ENCODE data around the gene COX7A1. TPM values are rescaled to one million over a fixed set of nuclear protein-coding genes. Genes with fewer than 3 reads are reported as not detected.

Gene COX7A1
- total and polyA plus RNA-seq, 4 experiments from 2014 or later, result not detected

DNA sequence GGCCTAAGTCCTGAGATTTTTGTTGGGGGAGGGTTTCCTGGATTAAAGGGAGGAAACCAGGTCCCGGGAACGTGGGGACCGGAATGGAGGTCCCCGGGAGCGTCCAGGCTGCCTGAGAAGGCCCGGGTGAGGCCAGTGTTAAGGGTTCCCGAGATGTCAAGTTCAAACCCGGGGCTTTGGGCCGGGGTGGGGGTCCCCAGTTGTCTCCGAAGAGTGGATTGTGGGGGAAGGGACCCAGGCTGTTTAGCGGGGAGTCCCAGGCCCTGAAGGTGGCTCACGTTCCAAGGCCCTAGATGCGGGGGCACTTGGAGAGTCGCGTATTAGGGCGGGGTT, 262 bp downstream of the COX7A1 start:
- H3K9me3 Mint-ChIP-seq, result no peaks in the 10 kb centered on the region
- Histone ChIP-seq H3K27me3 (ENCODE audit: insufficient read depth, low read length) (no peaks in the 10 kb centered on the region), H3K9me3 (ENCODE audit: control insufficient read depth in 1 of 2, low read length in 2 of 2) (no peaks in the 10 kb centered on the region), H3K4me1 (ENCODE audit: insufficient read depth, low read length) (no peaks in the 10 kb centered on the region), H3K36me3 (ENCODE audit: insufficient read depth, low read length) (peaks cover 35% of the 10 kb centered on the region), H3K27ac (ENCODE audit: low read depth, low read length) (no peak overlapping the region), H3K4me3 (ENCODE audit: low read length in 2 of 2) (no peak overlapping the region)
- CTCF ChIA-PET (ENCODE audit: partially characterized antibody), result no interaction called here
- POLR2A ChIA-PET (ENCODE audit: partially characterized antibody), result no interaction called here
- H3K27ac Mint-ChIP-seq, result no peak overlapping the region
- peaks cover 24 to 38% of the 10 kb centered on the region in 2 donors for H3K36me3 Mint-ChIP-seq
- intact Hi-C loops (cut with micrococcal nuclease), result no loop called here
- H3K27me3 Mint-ChIP-seq, result no peaks in the 10 kb centered on the region
- DNase-seq, result no peak
- no peak overlapping the region for H3K4me3 Mint-ChIP-seq
- peaks cover 0 to 8% (median 3%) of the 10 kb centered on the region in 4 donors for H3K4me1 Mint-ChIP-seq

DNA sequence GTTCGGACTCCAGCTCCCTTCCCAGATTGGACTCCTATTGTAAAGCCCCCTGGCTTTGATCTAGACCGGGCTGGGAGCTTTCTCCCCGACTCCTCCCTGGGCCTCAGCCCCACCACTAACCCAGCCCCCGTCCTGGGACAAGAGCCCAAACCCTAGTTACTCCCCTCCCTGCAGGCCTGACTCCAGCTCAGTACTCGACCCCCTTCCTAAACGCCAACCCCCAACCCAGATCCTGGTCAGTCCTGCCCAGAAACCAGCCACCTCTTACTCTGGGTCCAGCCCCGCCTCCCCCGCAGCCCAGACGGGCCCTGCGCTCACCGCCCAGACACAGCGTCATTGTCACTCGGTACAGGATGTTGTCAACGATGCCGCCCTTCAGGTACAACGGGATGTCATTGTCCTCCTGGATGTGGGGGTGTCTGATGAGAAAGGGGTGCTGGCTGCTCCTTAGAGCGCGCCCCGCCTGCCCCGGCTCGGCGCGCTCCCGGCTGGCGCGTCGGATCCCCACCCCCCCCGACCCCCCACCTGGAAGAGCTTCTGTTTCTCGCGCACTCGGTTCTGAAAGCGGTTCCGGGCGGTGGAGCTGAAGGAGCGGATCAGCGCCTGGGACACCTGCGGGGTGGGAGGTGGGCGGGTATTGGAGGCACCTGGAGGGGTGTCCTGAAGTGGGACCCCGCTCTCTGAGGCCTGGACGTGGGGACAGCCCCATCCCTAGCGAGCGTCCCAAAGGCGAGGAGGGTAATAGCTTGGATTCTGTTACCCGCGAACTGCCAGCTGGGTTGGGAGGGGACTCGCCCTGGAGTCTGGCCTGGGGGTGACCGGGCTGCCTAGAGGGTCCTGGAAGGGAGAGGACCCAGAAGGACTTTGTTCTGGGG, 866 bp downstream of the COX7A1 start:
- Mint-ChIP-seq H3K4me3 (no peak overlapping the region), H3K27ac (no peak overlapping the region), H3K36me3 (peaks cover 30 to 43% of the 10 kb centered on the region in 2 donors), H3K9me3 (no peaks in the 10 kb centered on the region), H3K27me3 (no peaks in the 10 kb centered on the region), H3K4me1 (peaks cover 0 to 8% (median 5%) of the 10 kb centered on the region in 4 donors)
- ChIA-PET POLR2A (ENCODE audit: partially characterized antibody) (interaction anchor here (0.8 kb wide), 1 partner anchor 23 kb away, joined by 3 read pairs; no protein-coding TSS in a partner anchor), CTCF (ENCODE audit: partially characterized antibody) (interaction anchor here (1.1 to 1.2 kb wide), 2 partner anchors 18 to 24 kb away, joined by 3 to 4 read pairs; no protein-coding TSS in a partner anchor)
- DNase-seq, result no peak
- Histone ChIP-seq H3K4me1 (ENCODE audit: insufficient read depth, low read length) (no peaks in the 10 kb centered on the region), H3K27me3 (ENCODE audit: insufficient read depth, low read length) (no peaks in the 10 kb centered on the region), H3K27ac (ENCODE audit: low read depth, low read length) (no peak overlapping the region), H3K9me3 (ENCODE audit: control insufficient read depth in 1 of 2, low read length in 2 of 2) (no peaks in the 10 kb centered on the region), H3K4me3 (ENCODE audit: low read length in 2 of 2) (no peak overlapping the region), H3K36me3 (ENCODE audit: insufficient read depth, low read length) (peaks cover 41% of the 10 kb centered on the region)
- intact Hi-C loops (cut with micrococcal nuclease), result no loop called here

DNA sequence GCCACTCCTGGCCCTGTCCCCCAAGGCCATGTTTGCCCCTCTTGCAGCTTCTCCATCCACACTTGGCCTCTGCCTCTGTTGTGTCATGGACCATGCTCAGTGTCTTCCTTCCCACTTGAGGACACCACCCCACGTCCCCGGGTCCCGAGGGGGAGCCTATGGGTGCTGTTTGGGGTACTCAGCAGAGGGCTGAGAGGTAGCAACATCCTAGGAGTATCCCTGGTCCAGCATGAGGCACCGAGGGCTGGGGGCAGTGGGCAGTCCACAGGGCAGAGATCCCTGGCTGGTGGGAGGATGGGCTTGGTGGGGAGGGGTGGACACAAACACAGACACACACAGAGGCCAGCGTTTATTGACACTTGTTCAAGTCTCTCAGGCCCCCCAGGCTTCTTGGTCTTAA, 1.7 kb downstream of the COX7A1 start:
- Histone ChIP-seq H3K27ac (ENCODE audit: low read depth, low read length) (no peak overlapping the region), H3K4me1 (ENCODE audit: insufficient read depth, low read length) (no peaks in the 10 kb centered on the region), H3K27me3 (ENCODE audit: insufficient read depth, low read length) (no peaks in the 10 kb centered on the region), H3K36me3 (ENCODE audit: insufficient read depth, low read length) (peaks cover 49% of the 10 kb centered on the region), H3K4me3 (ENCODE audit: low read length in 2 of 2) (no peak overlapping the region), H3K9me3 (ENCODE audit: control insufficient read depth in 1 of 2, low read length in 2 of 2) (no peaks in the 10 kb centered on the region)
- POLR2A ChIA-PET (ENCODE audit: partially characterized antibody), result no interaction called here
- Mint-ChIP-seq H3K27ac (peak overlapping the region in 1 of 7 donors; percentile 53), H3K4me3 (no peak overlapping the region), H3K9me3 (no peaks in the 10 kb centered on the region), H3K36me3 (peaks cover 33 to 50% of the 10 kb centered on the region in 2 donors), H3K27me3 (no peaks in the 10 kb centered on the region), H3K4me1 (peaks cover 0 to 9% (median 4%) of the 10 kb centered on the region in 4 donors)
- no peak for DNase-seq
- intact Hi-C loops (cut with micrococcal nuclease), result no loop called here
- CTCF ChIA-PET (ENCODE audit: partially characterized antibody), result interaction anchor here (1.1 to 1.2 kb wide), 2 partner anchors 19 to 23 kb away, joined by 3 to 4 read pairs; no protein-coding TSS in a partner anchor

GRCh38 chr19:36149673-36150406, 2.4 kb downstream of the COX7A1 start:
- CTCF ChIA-PET (ENCODE audit: partially characterized antibody), result no interaction called here
- Histone ChIP-seq H3K4me3 (ENCODE audit: low read length in 2 of 2) (no peak overlapping the region), H3K36me3 (ENCODE audit: insufficient read depth, low read length) (peaks cover 55% of the 10 kb centered on the region), H3K27me3 (ENCODE audit: insufficient read depth, low read length) (no peaks in the 10 kb centered on the region), H3K27ac (ENCODE audit: low read depth, low read length) (no peak overlapping the region), H3K4me1 (ENCODE audit: insufficient read depth, low read length) (no peaks in the 10 kb centered on the region), H3K9me3 (ENCODE audit: control insufficient read depth in 1 of 2, low read length in 2 of 2) (no peaks in the 10 kb centered on the region)
- Mint-ChIP-seq H3K4me1 (peaks cover 0 to 9% (median 3%) of the 10 kb centered on the region in 4 donors), H3K36me3 (peaks cover 34 to 56% of the 10 kb centered on the region in 2 donors), H3K27ac (peak overlapping the region in 3 of 7 donors; percentile 35 to 64 (median 42)), H3K9me3 (no peaks in the 10 kb centered on the region), H3K4me3 (no peak overlapping the region), H3K27me3 (no peaks in the 10 kb centered on the region)
- intact Hi-C loops (cut with micrococcal nuclease), result no loop called here
- POLR2A ChIA-PET (ENCODE audit: partially characterized antibody), result no interaction called here
- no peak for DNase-seq

GRCh38 chr19:36144624-36145023, 7.6 kb downstream of the COX7A1 start:
- peaks cover 42 to 68% of the 10 kb centered on the region in 2 donors for H3K36me3 Mint-ChIP-seq
- no peak for DNase-seq
- peaks cover 9% of the 10 kb centered on the region for H3K4me1 ChIP-seq (ENCODE audit: insufficient read depth, low read length)
- peaks cover 57% of the 10 kb centered on the region for H3K36me3 ChIP-seq (ENCODE audit: insufficient read depth, low read length)
- H3K27ac ChIP-seq (ENCODE audit: low read depth, low read length), result no peak overlapping the region
- POLR2A ChIA-PET (ENCODE audit: partially characterized antibody), result interaction anchor here (1.3 kb wide), 1 partner anchor 17 kb away, joined by 4 read pairs; no protein-coding TSS in a partner anchor
- CTCF ChIA-PET (ENCODE audit: partially characterized antibody), result interaction anchor here (1.0 to 3.3 kb wide), 2 partner anchors 17 to 25 kb away, joined by 5 to 15 read pairs; no protein-coding TSS in a partner anchor
- no peaks in the 10 kb centered on the region for H3K9me3 ChIP-seq (ENCODE audit: control insufficient read depth in 1 of 2, low read length in 2 of 2)
- H3K27ac Mint-ChIP-seq, result peak overlapping the region in 1 of 7 donors; percentile 75
- no peaks in the 10 kb centered on the region for H3K27me3 ChIP-seq (ENCODE audit: insufficient read depth, low read length)
- no peaks in the 10 kb centered on the region for H3K27me3 Mint-ChIP-seq
- H3K4me1 Mint-ChIP-seq, result peaks cover 13 to 26% (median 15%) of the 10 kb centered on the region in 4 donors
- intact Hi-C loops (cut with micrococcal nuclease), result no loop called here
- H3K4me3 Mint-ChIP-seq, result no peak overlapping the region
- peaks cover 0 to 3% (median 0%) of the 10 kb centered on the region in 8 donors for H3K9me3 Mint-ChIP-seq
- no peak overlapping the region for H3K4me3 ChIP-seq (ENCODE audit: low read length in 2 of 2)

DNA sequence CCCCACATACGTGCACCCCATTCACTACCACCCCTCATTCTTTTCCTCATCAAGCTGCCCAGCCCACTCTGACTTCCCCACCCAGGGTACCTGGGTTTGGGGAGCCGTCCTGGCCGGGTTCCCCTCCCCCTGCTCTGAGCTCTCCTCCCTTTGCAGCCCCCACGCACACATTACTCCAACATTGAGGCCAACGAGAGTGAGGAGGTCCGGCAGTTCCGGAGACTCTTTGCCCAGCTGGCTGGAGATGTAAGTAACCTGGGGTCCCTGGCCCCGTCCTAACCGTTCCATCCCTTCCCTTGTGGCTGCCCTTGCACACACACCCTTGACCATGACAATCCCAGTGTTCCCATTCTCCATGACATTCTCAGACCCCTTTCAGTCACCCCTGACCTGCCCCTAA, 9.8 kb downstream of the COX7A1 start:
- Histone ChIP-seq H3K27ac (ENCODE audit: low read depth, low read length) (no peak overlapping the region), H3K36me3 (ENCODE audit: insufficient read depth, low read length) (peaks cover 43% of the 10 kb centered on the region), H3K27me3 (ENCODE audit: insufficient read depth, low read length) (no peaks in the 10 kb centered on the region), H3K4me3 (ENCODE audit: low read length in 2 of 2) (no peak overlapping the region), H3K9me3 (ENCODE audit: control insufficient read depth in 1 of 2, low read length in 2 of 2) (no peaks in the 10 kb centered on the region), H3K4me1 (ENCODE audit: insufficient read depth, low read length) (peaks cover 15% of the 10 kb centered on the region)
- POLR2A ChIA-PET (ENCODE audit: partially characterized antibody), result interaction anchor here (1.0 to 1.3 kb wide), 2 partner anchors 12 to 14 kb away, joined by 3 to 4 read pairs; no protein-coding TSS in a partner anchor
- CTCF ChIA-PET (ENCODE audit: partially characterized antibody), result interaction anchor here (0.9 to 3.3 kb wide), 2 partner anchors 11 to 15 kb away, joined by 5 to 15 read pairs; no protein-coding TSS in a partner anchor
- H3K9me3 Mint-ChIP-seq, result peaks cover 0 to 3% (median 0%) of the 10 kb centered on the region in 8 donors
- peak overlapping the region in 5 of 8 donors; percentile 5 to 70 (median 18) for H3K4me3 Mint-ChIP-seq
- no peaks in the 10 kb centered on the region for H3K27me3 Mint-ChIP-seq
- H3K4me1 Mint-ChIP-seq, result peaks cover 11 to 29% (median 18%) of the 10 kb centered on the region in 4 donors
- peaks cover 29 to 51% of the 10 kb centered on the region in 2 donors for H3K36me3 Mint-ChIP-seq
- no peak for DNase-seq
- intact Hi-C loops (cut with micrococcal nuclease), result no loop called here
- H3K27ac Mint-ChIP-seq, result peak overlapping the region in 4 of 7 donors; percentile 53 to 89 (median 71)

Data from CD4-positive, alpha-beta memory T cell (primary cell).